Measurements from ENCODE around the gene IGFBP3.

Gene IGFBP3

DNA sequence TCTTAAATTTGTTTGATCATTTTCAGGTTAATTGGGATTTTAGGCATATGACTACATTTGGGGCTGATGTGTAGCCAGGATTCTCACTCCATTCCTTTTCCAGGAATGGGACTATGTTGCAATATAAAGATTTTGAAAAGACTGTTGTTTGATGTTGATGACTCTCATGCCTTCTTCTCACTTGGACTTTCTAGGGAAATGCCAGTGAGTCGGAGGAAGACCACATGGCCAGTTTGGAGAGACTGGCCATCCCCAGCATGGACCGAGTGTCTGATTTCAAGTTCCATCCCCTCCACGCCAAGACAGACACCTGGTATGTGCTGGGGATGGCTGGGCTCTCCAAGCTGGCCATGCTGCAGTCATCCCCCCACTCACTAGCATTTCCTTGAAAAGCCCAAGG, 5.5 kb downstream of the IGFBP3 start:
- TF ChIP-seq, protein P1, sequence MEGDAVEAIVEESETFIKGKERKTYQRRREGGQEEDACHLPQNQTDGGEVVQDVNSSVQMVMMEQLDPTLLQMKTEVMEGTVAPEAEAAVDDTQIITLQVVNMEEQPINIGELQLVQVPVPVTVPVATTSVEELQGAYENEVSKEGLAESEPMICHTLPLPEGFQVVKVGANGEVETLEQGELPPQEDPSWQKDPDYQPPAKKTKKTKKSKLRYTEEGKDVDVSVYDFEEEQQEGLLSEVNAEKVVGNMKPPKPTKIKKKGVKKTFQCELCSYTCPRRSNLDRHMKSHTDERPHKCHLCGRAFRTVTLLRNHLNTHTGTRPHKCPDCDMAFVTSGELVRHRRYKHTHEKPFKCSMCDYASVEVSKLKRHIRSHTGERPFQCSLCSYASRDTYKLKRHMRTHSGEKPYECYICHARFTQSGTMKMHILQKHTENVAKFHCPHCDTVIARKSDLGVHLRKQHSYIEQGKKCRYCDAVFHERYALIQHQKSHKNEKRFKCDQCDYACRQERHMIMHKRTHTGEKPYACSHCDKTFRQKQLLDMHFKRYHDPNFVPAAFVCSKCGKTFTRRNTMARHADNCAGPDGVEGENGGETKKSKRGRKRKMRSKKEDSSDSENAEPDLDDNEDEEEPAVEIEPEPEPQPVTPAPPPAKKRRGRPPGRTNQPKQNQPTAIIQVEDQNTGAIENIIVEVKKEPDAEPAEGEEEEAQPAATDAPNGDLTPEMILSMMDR (IDR thresholded peaks at IDR 0.05): no peak

GRCh38 chr7:45914911-45915310, 6.2 kb downstream of the IGFBP3 start:
- Histone ChIP-seq H3K79me2 (no peaks in the 10 kb centered on the region), H2AFZ (no peak overlapping the region), H3K4me2 (ENCODE audit: low read length) (no peak overlapping the region), H3K9me3 (ENCODE audit: control insufficient read depth, low read length) (no peaks in the 10 kb centered on the region), H3K4me1 (peaks cover 2% of the 10 kb centered on the region), H3K9ac (no peak overlapping the region), H3K27me3 (ENCODE audit: control insufficient read depth, insufficient read depth, low read length) (no peaks in the 10 kb centered on the region), H3K36me3 (ENCODE audit: control insufficient read depth, insufficient read depth, low read length) (no peaks in the 10 kb centered on the region), H3K27ac (no peak overlapping the region), H3K4me3 (ENCODE audit: low read depth, low read length) (no peak overlapping the region)
- TF ChIP-seq, protein P1 (IDR thresholded peaks at IDR 0.05): no peak

More for the DNA sequence above, 5.5 kb downstream of the IGFBP3 start:
- no peak overlapping the region for H3K4me3 ChIP-seq (ENCODE audit: low read depth, low read length)
- H3K9ac ChIP-seq: no peak overlapping the region
- H3K79me2 ChIP-seq: no peaks in the 10 kb centered on the region
- peaks cover 2% of the 10 kb centered on the region for H3K4me1 ChIP-seq
- no peak overlapping the region for H3K27ac ChIP-seq
- no peaks in the 10 kb centered on the region for H3K36me3 ChIP-seq (ENCODE audit: control insufficient read depth, insufficient read depth, low read length)
- H3K9me3 ChIP-seq (ENCODE audit: control insufficient read depth, low read length): no peaks in the 10 kb centered on the region
- no peaks in the 10 kb centered on the region for H3K27me3 ChIP-seq (ENCODE audit: control insufficient read depth, insufficient read depth, low read length)
- no peak overlapping the region for H2AFZ ChIP-seq
- no peak overlapping the region for H3K4me2 ChIP-seq (ENCODE audit: low read length)

GRCh38 chr7:45912972-45913371, 8.1 kb downstream of the IGFBP3 start:
- no peaks in the 10 kb centered on the region for H3K9me3 ChIP-seq (ENCODE audit: control insufficient read depth, low read length)
- H3K79me2 ChIP-seq: no peaks in the 10 kb centered on the region
- peaks cover 2% of the 10 kb centered on the region for H3K4me1 ChIP-seq
- H2AFZ ChIP-seq: no peak overlapping the region
- H3K27ac ChIP-seq: no peak overlapping the region
- TF ChIP-seq, protein P1 (IDR thresholded peaks at IDR 0.05): no peak
- H3K4me3 ChIP-seq (ENCODE audit: low read depth, low read length): no peak overlapping the region
- no peak overlapping the region for H3K4me2 ChIP-seq (ENCODE audit: low read length)
- H3K27me3 ChIP-seq (ENCODE audit: control insufficient read depth, insufficient read depth, low read length): no peaks in the 10 kb centered on the region
- no peaks in the 10 kb centered on the region for H3K36me3 ChIP-seq (ENCODE audit: control insufficient read depth, insufficient read depth, low read length)
- no peak overlapping the region for H3K9ac ChIP-seq

DNA sequence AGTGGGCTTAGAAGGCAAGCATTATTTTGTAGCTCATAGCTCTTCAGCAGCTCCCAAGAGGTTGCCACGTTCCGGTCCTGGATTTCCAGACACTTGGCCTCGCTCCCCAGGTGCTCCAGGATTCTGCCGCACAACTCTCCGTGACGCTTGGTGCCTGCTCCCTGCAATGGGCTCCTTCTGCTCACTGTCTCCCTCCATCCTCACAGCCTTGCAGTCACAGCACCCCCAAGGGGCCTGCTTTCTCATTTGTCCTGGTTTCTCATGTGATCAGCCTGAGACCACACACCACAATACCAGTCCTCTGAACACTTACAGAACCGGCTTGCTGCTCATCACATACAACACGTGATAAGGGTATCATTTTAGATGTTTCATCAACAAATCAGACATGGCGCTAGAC, 9.8 kb downstream of the IGFBP3 start:
- Histone ChIP-seq H3K36me3 (ENCODE audit: control insufficient read depth, insufficient read depth, low read length) (no peaks in the 10 kb centered on the region), H3K4me3 (ENCODE audit: low read depth, low read length) (no peak overlapping the region), H3K4me1 (no peaks in the 10 kb centered on the region), H3K9me3 (ENCODE audit: control insufficient read depth, low read length) (no peaks in the 10 kb centered on the region), H2AFZ (no peak overlapping the region), H3K27ac (no peak overlapping the region), H3K4me2 (ENCODE audit: low read length) (no peak overlapping the region), H3K79me2 (no peaks in the 10 kb centered on the region), H3K27me3 (ENCODE audit: control insufficient read depth, insufficient read depth, low read length) (no peaks in the 10 kb centered on the region), H3K9ac (no peak overlapping the region)
- TF ChIP-seq, protein P1 (IDR thresholded peaks at IDR 0.05): no peak

- Histone ChIP-seq H3K4me1 (no peaks in the 10 kb centered on the region), H3K4me3 (ENCODE audit: low read depth, low read length) (no peak overlapping the region), H3K79me2 (no peaks in the 10 kb centered on the region), H3K27ac (no peak overlapping the region), H3K27me3 (ENCODE audit: control insufficient read depth, insufficient read depth, low read length) (no peaks in the 10 kb centered on the region), H3K36me3 (ENCODE audit: control insufficient read depth, insufficient read depth, low read length) (no peaks in the 10 kb centered on the region), H2AFZ (no peak overlapping the region), H3K9me3 (ENCODE audit: control insufficient read depth, low read length) (no peaks in the 10 kb centered on the region), H3K9ac (no peak overlapping the region), H3K4me2 (ENCODE audit: low read length) (no peak overlapping the region)
- TF ChIP-seq, protein P1 (IDR thresholded peaks at IDR 0.05): no peak
Observed at GRCh38 chr7:45910855-45911254, 10.2 kb downstream of the IGFBP3 start.
